DMS114 treated with DMSO at 0.1 percent for 48 hours (cell line): ENCODE data around the gene KIF13A.
"Not testable (repeated sequence)": the region's sequence is repeated elsewhere in the genome, so short reads cannot be mapped to it uniquely, and the experiment has no call there.

Experiments used
- DNase-seq: peaks from one replicate; lab custom pipeline; 2025; ENCODE audit not compliant: unreplicated experiment; lab: John Stamatoyannopoulos, UW

Gene KIF13A

DNA sequence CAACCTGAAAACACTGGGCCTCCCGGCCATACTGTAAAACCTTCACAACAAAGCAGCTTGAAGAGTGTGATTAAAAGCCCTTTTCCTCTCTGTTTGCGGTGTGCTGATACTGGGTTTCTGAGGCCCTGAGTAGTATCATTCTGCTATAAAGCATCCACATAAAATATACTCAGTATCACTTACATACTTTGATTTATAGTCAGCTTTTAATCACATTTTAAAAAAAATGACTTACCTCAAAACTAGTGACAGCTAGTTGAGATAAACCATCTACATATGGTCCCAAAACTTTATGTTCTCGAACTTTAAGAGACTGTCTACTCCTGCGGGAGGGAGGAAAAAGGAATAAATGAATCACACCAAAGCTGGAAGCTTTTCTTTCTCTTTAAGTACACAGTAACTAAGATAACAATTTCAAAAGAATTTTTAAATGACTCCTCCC is 135.7 kb downstream of the KIF13A start:
- no peak for DNase-seq

DNA sequence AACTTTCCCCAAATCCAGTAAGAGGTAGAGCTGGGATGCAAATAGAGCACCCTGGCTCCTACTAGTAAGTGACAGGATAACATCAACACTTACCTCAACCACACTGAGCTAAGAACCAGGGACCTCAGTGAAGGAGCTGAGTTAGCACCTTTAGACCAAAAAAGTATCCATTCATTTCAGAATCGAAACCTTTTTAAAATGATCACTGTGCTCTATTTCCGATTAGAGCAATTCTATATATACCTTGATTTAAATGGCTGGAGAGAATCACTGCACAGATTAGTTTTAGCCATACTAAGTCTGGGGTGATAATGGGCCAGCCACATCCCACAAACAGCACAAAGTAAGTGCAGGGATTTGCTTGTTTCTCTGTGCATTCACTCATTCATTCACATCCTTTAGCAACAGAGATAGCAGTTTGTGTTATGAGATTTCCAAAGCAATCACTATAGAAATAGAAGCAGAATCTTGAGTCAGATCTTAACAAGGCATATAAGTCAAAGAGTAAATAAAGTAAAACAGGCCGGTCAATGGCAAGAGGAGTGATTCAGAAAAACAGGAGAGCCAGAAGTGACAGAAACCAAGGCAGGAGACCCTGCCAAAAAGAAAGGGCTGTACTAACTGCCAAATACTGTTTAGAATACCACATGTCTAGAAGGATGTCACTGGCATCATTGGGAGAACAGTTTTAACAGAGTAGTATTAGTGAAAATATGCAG is 136.3 kb downstream of the KIF13A start:
- DNase-seq = no peak

DNA sequence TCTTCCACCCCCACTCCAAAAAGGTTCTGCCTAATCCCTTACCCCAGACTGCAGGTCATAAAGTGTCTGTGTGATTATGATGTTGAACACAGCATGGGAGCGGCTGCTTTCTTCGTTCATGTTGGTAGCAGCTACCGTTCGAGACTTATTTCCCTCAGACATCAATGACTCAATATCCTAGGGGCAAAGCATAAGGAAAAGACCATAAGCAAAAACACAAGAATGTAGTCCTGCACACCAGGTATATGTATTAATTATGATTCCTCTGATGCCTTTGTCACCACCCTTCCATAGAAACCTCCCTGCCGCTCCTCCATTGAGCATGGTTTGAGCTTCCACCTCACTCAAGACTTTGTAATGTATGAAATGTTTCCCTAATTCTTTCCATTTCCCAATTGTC is 137.2 kb downstream of the KIF13A start:
- DNase-seq = no peak

DNA sequence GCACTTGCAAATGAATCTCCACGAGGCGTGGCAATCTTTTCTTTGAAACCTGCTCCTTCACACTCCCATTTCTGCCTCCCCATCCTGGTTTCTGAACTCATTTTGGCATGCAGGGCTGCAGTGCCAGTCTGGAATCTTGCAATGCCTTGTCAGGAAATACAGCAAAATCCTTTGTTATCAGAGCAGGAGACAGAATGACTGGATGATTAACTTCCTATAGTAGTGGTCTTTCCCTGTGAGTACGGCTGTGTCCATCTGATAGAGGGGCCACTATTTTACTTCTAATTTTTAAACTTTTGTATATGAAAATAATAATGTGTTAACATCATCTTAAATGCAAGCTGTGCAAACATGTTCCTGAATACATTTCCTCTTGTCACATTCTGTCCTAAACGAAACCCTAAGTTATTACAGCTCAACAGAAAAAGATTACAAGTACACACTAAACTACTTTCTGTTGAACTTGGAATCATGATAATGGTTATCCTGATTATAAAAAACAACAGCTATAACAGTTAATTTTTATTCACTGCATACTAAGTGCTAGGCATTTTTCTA is 140.2 kb downstream of the KIF13A start:
- no peak for DNase-seq

DNA sequence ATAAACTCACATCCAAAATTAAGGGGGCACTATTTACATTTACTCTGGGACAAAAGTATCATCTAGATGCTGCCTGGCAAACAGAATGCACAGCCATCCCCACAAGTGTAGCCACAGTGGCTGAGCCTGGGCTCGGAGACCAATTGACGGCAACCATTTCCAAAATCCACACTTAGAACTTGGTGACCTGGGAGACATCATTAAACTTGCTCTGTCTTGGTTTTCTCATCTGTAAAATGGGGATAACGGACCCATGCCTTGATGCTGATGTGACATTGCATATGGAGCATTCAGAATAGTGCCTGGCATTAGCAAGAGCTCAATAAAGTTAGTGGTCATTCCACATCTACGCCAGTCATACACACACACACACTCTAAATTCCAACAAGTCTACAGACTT is 140.7 kb downstream of the KIF13A start:
- DNase-seq = no peak

DNA sequence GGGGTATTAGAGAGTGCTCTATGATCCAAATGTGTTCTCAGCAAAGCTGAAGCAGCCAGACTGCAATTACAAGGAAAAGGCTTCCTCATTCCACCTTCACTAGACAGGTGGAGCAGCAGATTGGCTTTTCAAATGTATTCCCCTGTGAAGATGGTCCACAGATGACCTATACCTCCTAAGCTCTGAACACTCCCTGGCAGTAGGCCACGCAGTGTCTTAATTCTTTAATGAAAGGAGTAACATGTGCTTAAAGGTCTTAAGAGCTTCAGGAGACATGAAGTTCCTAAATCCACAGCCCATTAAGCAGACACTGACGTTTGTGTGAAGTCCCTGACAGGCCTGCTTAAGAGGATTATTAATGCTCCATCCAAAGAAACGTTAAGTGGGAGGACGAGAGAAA is 141.8 kb downstream of the KIF13A start:
- no peak for DNase-seq

DNA sequence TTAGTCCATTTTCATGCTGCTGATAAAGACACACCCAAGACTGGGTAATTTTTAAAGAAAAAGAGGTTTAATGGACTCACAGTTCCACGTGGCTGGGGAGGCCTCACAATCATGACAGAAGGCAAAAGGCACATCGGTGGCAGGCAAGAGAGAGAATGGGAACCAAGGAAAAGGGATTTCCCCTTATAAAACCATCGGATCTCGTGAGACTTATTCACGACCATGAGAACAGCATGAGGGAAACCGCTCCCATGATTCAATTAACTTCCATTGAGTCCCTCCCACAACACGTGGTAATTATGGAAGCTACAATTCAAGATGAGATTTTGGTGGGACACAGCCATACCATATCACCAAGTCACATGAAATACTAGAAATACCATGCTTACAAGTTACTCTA is 142.5 kb downstream of the KIF13A start:
- DNase-seq = not testable (repeated sequence)

DNA sequence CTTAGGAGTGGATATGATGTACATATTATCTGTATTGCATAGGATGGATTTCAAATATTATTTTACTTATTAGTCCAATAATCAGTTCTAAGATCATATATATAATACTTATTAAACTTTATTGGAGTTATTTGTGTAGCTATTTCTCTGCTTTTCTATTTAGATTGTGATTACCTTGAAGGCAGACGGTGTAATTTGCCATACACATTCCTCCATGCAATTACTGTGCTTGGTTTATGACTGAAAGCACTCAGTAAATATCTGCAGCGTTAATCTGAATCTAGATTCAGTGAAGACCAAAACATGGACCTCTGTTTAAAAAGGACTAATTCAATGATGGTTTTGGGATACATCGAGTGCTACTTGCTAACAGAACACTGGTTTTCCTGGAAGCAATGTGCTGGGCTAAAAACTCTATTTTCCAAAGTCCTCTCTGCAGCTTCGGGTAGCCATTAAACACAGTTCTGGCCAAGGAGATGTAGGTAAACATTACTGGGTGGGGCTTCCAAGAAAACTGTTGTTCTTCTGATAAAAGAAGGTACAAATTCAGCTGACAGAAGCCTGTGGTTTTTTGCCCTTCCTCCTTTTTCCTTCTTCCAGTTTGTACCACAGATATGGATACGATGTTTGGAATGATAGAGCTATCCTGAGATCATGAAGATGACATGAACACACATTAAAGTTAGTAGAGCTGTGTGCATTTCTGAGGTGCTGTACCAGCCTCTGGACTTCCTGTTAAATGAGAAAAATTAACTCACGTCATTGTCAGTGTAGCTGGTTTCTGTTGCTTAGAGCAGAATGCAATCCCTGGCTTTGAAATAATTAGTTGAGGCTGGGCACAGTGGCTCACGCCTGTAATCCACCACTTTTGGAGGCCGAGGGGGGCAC is 144.3 kb downstream of the KIF13A start:
- no peak for DNase-seq

DNA sequence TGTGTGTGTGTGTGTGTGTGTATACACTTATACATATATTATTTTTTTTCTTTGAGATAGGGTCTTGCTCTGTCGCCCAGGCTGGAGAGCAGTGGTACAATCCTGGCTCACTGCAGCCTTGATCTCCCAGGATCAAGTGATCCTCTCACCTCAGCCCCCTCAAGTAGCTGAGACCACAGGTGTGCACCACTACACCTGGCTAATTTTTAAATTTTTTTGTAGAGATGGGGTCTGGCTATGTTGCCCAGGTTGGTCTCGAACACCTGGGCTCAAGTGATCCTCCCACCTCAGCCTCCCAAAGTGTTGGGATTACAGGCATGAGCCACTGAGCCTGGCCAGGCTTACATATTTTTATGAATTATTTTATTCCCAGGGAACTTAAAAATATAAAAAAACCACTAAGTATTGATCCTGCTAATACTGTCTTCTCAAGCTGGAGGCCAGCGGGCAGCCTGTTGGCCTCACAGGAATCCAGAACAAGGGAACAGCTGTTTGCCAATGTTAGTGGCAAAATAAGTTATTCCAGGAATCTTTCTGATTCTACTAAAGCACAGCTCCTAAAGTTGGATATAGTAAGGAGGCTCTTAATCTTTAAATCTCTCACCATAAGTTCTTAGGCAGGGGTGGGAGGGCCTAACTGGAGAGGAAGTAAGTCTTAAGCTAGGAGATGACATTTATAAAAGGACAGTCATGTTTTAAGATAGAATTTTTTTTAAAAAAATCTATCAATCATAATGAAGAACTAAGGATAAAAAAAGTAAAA is 145.2 kb downstream of the KIF13A start:
- DNase-seq = no peak

DNA sequence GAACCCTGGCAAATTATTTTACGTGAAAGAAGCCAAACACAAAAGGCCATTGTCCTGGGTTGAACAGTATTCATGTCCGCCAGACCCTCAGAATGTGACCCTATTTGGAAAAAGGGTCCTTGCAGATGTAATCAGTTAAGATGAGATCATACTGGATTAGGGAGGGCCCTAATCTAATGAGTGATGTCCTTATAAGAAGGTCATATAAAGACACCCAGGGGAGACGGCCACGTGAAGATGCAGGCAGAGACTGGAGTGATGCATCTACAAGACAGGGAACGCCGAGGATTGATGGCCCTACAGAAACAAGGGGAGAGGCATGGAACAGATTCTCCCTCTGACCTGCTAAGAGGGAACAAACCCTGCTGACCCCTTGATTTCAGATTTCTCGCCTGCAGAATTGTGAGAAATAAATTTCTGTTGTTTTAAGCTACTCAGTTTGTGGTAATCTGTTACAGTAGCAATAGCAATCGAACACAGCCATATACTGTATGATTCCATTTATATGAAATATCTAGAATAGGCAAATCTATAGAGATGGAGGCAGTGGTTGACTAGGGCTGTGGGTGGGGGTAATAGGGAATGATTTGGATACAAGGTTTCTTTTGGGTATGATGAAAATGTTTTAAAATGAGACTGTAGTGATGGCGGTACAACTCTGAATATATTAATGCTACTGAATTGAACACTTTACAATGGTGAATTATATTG is 147.8 kb downstream of the KIF13A start:
- DNase-seq = no peak

DNA sequence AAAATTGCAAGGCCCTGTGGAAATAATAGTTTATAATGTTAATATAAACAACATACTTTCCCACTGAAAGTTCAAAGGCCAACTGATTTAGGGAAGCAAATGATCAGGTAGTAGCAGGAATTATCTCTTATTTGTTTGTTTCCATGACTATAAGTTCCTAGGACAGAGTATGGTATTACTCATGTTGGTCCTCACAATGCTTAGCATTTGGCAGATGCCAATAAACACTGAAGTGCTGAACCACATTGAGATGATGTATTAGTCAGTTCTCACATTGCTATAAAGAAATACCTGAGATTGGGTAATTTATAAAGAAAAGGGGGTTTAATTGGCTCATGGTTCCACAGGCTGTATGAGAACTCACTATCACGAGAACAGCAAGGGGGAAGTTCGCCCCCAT is 151.1 kb downstream of the KIF13A start:
- DNase-seq = no peak

DNA sequence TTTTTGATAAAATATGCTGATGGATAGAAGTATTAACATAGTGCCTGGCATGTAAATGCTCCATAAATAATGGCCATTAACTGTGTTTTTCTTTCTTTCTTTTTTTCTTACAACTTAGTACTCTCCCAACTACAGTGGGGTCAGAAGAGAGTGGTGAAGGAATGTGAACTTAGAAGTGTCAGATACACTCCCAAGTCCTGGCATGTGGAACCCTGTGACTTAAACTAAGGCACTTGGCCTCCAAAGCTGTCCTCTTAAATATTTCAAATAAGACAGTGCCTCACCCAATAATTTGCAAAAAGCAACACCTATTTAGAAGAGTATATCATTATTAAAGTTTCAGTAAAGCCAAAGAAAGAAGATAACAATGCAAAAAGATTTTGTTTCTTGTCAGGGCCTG is 151.7 kb downstream of the KIF13A start:
- DNase-seq = no peak

DNA sequence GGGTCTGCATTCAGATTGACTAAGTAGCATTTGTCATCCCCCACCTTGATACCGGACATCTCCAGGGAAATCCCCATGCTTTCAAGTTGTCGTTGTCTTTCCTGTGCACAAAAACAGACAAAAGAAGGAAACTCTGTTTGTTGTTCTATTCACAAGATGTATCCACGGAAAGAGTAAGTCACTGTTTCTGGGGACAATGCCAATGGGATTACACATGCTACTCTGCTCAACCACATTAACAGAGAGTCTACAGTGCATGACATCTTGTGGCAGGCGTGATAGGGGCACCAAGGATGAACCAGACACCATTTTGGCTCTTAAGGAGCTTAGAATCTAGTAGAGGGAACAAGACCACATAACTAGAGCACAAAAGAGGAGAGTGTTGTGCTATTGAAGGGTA is 156.3 kb downstream of the KIF13A start:
- no peak for DNase-seq

DNA sequence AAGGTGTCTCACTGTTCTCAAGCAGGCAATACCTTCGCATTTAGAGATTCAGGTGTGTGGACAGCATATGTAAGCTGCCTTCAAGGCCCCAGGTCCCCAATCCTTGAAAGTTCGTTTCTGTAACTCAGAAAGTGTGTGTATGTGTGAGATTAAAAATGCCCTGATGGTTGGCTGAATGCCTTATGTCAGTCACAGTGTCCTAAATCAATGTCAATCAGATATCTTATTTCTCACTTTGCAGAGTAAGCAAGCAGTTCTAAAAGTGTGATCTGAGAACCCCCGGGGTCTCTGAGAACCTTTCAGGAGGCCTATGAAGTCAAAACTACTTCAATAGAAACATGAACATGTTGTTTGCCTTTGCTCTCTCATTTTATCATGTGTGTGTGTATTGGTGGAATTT is 157.5 kb downstream of the KIF13A start:
- no peak for DNase-seq

DNA sequence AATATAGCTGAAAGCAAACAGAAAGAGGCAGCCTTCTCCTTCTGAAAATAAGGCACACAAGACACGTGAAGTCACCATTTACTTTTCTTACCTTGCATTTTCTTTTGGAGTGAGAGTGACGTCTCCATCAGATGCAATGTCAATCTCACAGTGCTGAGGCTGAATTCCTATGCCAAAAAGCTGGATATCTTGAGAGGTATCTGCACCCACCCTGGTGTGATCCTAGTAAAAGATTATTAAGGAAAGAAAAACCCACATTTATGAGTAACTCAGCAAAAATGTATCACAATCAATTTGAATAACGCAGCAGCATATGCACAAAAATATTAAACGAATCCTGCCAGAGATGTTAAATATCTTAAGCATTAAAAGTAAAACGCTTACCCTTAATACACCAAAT is 159.3 kb downstream of the KIF13A start:
- DNase-seq = no peak

DNA sequence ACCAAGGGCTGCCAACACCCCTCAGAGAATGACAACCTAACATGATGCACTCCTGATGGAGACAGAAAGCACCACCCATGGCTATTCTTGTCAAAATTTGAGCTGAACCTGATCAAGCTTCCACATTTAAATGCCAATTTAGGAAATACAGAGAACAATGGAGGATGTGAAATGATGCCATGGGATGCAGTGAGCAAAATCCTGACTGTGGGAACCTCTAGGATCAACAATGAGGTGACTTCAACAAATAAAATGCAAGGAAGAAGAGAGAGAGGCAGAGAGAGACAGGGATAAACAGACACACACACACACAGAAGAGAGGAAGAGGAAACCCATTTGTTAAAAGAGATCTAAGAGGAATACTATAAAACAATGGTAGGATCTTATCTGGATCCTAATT is 161.1 kb downstream of the KIF13A start:
- DNase-seq = no peak

DNA sequence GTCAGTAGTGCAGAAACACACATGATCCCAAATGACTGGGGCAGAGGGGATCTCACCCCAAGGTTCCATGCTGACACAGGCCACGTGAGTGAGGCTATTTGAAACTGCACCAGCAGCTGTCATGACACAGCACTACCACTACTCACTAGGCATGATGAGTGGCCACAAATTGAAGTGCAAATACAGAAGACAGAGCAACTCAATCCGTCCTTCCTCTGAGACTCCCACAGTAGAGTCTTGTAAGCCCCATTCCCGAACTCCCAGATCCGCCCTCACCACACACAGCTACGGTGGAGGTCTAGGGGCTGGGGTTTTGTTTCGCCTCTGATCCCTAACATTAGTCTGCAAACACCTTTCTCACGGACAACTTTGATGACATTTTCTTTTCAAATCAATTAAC is 167.4 kb downstream of the KIF13A start:
- no peak for DNase-seq

DNA sequence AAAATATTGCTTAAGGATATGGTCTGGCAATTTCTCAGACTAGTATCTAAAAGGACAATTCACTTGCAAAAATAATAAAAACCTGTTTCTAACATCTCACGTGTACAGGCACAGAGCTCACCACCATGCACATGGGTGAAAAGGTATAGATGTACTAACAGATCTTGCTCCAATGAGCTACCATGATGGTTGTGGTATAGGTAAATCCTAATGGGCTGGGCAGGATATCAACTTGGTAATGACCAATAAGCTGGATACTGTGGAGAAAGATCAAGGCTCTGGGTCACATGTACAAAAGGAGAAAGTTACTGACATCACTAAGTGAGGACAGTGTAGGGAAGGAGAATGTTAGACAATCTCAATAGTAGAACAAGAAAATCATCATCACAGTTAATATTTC is 169.7 kb downstream of the KIF13A start:
- no peak for DNase-seq

DNA sequence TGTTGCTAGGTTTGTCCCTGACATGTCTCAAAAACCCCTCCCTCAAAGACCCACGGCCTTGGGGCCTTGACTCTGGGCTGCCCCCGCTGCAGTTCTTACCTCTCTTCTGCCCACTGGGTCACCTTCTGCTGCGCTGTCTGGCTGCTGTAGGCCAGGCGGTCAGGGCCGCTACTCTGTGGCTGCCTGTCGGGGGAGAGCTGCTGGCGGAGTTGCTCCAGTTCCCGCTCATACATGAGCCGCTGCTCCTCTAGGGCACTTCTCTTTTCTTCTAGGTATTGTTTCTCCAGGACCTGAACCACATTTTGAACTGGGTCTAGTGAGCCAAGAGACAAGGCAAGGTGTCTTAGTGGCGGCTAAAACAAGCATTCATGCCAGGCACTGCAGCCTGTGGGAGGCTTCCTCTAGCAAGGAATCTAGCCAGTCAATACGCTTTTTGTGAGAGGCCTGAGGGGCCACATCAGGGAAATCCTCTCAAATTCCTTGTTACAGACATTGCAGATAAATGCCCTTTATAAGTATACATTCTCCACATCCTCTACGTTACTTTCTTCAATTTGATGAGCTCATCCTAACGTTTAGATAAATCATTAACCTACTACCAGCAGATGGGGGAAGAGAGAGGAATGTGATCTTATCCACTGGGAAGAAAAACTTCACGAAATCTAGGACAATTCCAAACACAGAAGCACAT is 170.4 kb downstream of the KIF13A start:
- no peak for DNase-seq

DNA sequence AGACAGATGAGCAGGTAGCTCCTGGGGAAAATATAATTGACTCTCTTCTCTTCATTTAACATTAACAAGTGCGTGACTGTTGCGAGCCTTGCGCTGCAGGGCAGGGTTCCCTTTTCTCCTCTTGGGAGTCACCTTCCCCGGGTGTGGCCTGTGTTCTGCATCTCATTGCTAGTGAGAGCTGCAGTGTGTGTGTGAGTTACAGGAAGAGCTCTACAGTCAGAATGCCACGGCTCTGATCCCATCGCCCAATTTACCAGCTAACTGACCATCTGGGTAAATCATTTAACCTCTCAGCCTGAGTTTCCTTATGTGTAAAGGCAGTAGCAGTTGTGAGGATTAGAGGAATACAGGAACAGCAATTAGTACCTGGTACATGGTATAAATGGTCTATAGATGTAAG is 173.9 kb downstream of the KIF13A start:
- DNase-seq = no peak
